Epithelial cell of esophagus (primary cell): ENCODE results near the gene HNRNPL.

ENCODE experiments used
- DNase-seq: peaks from one replicate; pipeline ENCODE4 v3.0.0; 2010; ENCODE audit warnings: low read depth
- H3K4me3 ChIP-seq: 2 replicates; pipeline ENCODE4 v1.5.1; 2011; ENCODE audit warnings: mild to moderate bottlenecking, low read length, control low read depth
- TF ChIP-seq, protein P1 (sequence below): IDR thresholded peaks from 2 replicates; pipeline ENCODE4 v1.5.1; 2011; ENCODE audit warnings: low read depth, mild to moderate bottlenecking, low read length, control low read depth, inconsistent platforms; ENCODE audit not compliant: insufficient read depth; ENCODE audit errors: missing control alignments

HNRNPL gene

DNA sequence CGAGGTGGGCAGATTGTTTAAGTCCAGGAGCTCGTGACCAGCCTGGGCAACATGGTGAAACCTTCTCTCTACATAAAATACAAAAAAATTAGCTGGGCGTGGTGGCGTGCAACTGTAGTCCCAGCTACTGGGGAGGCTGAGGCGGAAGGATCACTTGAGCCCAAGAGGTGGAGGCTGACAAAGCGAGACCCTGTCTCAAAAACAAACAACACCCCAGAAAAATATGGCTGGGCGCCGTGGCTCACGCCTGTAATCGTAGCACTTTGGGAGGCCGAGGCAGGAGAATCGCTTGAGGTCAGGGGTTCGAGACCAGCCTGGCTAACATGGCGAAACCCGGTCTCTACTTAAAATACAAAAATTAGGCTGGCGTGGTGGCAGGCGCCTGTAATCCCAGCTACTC lies 3.4 kb upstream of the HNRNPL start:
- H3K4me3 ChIP-seq, result no peak overlapping the region
- TF ChIP-seq, protein P1, sequence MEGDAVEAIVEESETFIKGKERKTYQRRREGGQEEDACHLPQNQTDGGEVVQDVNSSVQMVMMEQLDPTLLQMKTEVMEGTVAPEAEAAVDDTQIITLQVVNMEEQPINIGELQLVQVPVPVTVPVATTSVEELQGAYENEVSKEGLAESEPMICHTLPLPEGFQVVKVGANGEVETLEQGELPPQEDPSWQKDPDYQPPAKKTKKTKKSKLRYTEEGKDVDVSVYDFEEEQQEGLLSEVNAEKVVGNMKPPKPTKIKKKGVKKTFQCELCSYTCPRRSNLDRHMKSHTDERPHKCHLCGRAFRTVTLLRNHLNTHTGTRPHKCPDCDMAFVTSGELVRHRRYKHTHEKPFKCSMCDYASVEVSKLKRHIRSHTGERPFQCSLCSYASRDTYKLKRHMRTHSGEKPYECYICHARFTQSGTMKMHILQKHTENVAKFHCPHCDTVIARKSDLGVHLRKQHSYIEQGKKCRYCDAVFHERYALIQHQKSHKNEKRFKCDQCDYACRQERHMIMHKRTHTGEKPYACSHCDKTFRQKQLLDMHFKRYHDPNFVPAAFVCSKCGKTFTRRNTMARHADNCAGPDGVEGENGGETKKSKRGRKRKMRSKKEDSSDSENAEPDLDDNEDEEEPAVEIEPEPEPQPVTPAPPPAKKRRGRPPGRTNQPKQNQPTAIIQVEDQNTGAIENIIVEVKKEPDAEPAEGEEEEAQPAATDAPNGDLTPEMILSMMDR, result no peak

DNA sequence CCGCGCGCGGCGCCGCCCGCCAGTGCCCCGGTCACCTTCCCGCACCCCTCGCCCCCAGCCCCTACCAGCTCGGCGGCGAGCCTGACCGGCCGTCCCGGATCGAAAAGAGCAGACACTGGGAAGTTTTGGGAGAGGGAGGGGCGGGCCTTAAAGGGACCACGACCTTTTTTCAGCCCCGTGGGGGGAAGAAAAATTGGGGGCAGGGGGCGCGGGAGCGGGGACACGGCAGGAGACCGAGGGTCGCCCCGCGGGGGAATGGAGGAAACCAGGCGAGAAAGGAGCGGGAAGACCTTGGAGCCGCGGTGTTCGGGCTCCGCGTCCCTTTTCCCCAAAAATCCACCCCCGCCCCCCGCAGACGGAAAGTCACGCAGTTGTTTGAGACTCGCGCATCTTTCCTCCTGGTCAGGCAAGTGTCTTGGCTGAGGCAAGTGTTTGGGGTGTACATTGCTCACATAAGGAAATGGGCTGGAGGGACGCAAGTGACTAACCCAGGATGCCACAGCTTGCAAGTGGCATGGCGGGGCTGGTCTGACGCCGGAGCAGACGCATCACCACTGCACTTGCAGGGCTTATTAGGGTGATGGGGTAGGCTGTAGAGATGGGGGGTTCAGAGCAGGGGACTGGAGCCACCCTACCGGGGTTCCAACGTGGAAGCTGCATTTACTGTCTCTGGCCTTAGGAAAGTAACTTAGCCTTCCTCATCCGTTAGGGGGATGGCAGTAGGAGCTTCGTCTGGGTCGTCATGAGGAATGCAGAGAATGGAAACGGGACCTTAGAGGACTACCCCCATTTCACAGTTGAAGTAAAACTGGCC lies 2.7 kb upstream of the HNRNPL start:
- H3K4me3 ChIP-seq, result peak overlapping the region; percentile 73
- TF ChIP-seq, protein P1, result no peak
- peak; percentile 93 for DNase-seq

More for the DNA sequence above, 3.4 kb upstream of the HNRNPL start:
- no peak for DNase-seq

DNA sequence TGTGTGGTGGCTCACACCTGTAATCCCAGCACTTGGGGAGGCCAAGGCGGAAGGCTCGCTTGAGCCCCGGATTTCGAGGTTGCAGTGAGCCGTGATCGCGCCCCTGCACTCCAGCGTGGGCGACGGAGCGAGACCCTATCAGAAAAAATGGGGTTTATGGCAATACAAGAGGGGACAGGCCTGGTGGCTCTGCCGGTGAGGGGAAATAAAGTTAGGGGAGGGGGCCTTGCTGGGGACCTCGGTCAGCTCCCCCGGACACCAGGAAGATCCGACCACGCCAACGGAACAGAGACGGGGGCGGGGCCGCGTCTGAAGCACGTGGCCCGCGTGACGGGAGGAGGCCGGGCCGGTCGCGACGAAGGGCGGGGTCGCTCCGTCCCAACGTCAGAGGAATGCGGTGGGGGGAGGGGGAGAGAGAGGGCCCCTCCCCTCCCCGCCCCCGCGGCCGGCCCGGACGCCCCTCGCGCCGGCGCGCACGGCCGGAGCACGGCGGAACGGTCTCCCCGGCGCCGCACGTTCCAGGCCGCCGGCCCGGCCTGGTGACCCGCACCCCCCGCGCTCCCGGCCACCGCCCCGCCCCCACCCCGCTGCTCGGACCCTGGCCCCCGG lies 1.9 kb upstream of the HNRNPL start:
- peak overlapping the region; percentile 73 for H3K4me3 ChIP-seq
- TF ChIP-seq, protein P1, result no peak
- peak; percentile 93 for DNase-seq

DNA sequence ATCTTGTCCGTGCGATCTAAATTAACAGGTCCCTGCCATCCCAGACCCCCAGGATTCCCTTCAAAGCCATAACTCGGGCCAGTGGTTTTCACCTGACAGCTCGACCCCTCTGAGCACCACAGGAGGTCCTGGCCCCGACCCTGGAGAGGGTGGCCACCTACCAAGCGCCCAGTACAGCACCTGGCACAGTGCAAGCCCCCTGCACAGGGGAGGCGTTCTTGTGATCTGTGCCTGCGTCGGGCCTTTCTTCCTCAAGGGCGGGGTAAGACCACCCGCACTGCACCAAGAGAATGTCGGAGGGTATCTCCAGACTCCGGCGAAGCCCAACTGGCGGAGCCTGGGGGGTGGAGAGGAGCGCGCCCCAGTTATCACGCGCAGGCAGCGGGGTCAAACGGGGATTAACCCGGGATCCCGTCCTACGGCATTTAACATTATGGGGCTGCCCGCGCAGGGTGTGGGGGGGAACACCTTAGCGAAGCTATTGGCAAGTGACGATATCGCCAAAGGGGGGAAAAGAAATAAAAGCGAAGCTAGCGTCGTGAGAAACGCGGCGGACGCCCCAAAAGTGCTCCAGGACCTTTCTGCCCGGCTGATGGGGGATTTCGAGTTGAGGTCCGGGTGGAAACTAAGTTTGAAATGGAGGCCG lies 1.3 kb upstream of the HNRNPL start:
- H3K4me3 ChIP-seq, result peak overlapping the region; percentile 69
- TF ChIP-seq, protein P1, result no peak
- no peak for DNase-seq

DNA sequence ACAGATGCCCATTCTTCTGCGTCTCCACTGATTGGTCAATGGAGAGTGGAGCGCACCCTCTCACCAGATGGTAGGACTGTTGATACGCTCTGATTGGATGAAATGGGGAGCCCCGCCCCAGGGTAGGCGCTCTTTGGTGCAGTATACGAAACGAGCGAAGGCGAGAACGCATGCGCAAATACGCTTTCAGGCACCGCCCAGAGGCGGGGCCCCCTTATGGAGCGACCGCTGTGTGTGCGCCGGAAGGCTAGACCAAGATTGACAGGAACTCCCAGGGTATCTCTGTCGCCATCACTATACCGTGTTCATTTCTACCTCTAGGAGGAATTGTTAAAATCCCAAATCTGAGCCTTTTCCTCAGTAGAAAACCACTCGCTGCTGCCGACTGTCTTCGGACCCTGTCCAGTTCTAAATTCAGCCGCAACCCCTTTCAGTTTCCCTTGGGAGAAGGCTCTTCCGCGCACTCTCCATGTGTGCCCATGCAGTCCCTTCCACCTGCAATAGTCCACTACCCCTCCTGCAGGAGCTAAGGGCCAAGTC lies 720 bp upstream of the HNRNPL start:
- H3K4me3 ChIP-seq, result peak overlapping the region; percentile 69
- TF ChIP-seq, protein P1, result no peak
- peak; percentile 100 for DNase-seq

DNA sequence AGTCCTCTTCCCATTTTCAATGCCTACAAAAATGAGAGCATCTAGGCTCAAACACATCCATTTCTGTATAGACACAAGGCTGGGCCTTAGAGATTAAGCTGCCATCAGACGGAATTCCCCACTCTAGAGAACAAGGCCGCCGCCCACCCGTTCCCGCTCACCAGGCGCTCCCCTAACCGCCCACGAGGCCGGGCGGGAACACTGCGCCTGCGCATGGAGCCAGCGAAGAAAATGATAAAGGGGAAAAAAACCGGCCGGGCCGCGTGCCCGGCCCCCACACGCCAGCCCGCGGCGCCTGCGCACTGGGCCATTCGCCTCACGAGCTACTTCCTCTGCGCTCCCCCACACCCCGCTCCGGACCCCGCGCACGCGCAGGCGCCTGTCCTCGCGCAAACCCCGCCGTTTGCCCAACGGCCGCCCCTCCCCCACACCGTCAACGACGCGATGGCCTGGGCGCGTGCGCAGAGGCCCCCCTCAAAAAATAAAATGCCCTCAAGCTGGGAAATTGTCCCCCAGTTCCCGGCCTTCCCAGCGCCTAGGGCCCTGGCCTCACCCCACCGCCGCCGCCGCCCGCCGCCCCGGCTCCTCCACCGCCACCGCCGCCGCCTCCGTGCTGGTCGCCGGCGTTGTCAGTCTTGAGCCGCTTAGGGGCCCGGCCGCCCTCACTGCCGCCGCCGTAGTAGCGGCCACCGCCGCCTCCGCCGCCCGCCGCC lies 483 bp downstream of the HNRNPL start:
- DNase-seq, result peak; percentile 94
- TF ChIP-seq, protein P1, result no peak

More for the DNA sequence above, 483 bp downstream of the HNRNPL start:
- peak overlapping the region; percentile 79 for H3K4me3 ChIP-seq
